OCI-LY3 (cell line): ENCODE measurements around the gene ABCF3.

ENCODE experiments used
- H2AFZ ChIP-seq: fragments of 200-600, 300-600 bp; shearing (Covaris generic); 2 replicates; pipeline ENCODE4 v1.6.0; 2014; ENCODE audit warnings: antibody characterized with exemption, low read depth, low read length
- H3K27ac ChIP-seq: fragments of 200-600, 300-600 bp; sonication (generic); 2 replicates; pipeline ENCODE4 v1.5.1; 2014; ENCODE audit warnings: mild to moderate bottlenecking, low read length, moderate library complexity, mixed read lengths
- H3K27me3 ChIP-seq: fragments of 200-600, 300-600 bp; sonication (generic); 2 replicates; pipeline ENCODE4 v1.6.1; 2014; ENCODE audit warnings: low read depth, low read length, mixed read lengths
- H3K36me3 ChIP-seq: fragments of 200-600, 300-600 bp; sonication (generic); replicated peaks from 2 replicates; pipeline ENCODE3; 2014; ENCODE audit warnings: low read depth, low read length, mixed read lengths
- H3K4me1 ChIP-seq: fragments of 300-600, 200-600 bp; sonication (generic); 2 replicates; pipeline ENCODE4 v1.6.1; 2014; ENCODE audit warnings: low read length, mixed read lengths
- H3K4me2 ChIP-seq: fragments of 200-600, 300-600 bp; sonication (generic); 2 replicates; pipeline ENCODE4 v1.6.1; 2014; ENCODE audit warnings: low read length, mixed read lengths
- H3K4me3 ChIP-seq: fragments of 300-600, 200-600 bp; sonication (generic); 2 replicates; pipeline ENCODE4 v1.5.1; 2014; ENCODE audit warnings: antibody characterized with exemption, mild to moderate bottlenecking, low read length, moderate library complexity
- H3K79me2 ChIP-seq: fragments of 300-600, 200-600 bp; shearing (Covaris generic); 2 replicates; pipeline ENCODE4 v1.6.1; 2014; ENCODE audit warnings: mild to moderate bottlenecking, low read length, mixed read lengths
- H3K9ac ChIP-seq: fragments of 300-600, 200-600 bp; shearing (Covaris generic); 2 replicates; pipeline ENCODE4 v1.6.0; 2014; ENCODE audit warnings: mild to moderate bottlenecking, low read length, moderate library complexity
- H3K9me3 ChIP-seq: fragments of 200-600, 300-600 bp; shearing (Covaris generic); 2 replicates; pipeline ENCODE4 v1.6.1; 2014; ENCODE audit warnings: low read length, mixed read lengths; ENCODE audit not compliant: insufficient read depth
- H4K20me1 ChIP-seq: fragments of 200-600, 300-600 bp; sonication (generic); 2 replicates; pipeline ENCODE4 v1.6.1; 2016; ENCODE audit warnings: low read length, mixed read lengths; ENCODE audit not compliant: insufficient read depth
- EZH2phosphoT487 ChIP-seq: fragments of 200-600 bp; shearing (Covaris generic); IDR thresholded peaks from 2 replicates; pipeline ENCODE4 v1.6.1; 2018; ENCODE audit warnings: antibody characterized with exemption, mixed run types, low read depth
- TF ChIP-seq, protein P1 (sequence below): fragments of 200-600, 300-600 bp; sonication (generic); IDR thresholded peaks from 2 replicates; pipeline ENCODE4 v1.5.1; 2014; ENCODE audit warnings: antibody characterized with exemption, low read length, low read depth

The ABCF3 gene

DNA sequence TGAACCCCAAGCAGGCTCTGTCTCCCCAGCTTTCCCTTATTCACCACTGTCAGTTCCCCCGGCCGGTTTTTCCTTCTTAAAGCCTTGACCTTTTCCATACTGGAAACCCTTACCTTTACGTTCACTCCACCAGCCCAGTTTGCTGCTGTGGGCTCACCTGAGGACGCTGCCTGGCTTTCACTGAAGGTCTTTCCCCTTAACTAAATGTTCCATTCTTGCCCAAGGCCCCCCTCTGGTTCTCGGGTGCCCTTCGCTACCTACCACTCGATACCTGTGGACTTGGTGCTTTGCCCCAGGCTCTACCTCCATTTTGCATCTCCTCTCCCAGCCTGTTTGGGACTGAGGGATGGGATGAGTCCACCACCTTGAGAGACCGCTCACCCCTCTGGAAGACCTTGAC, 10.5 kb upstream of the ABCF3 start:
- peaks cover 40% of the 10 kb centered on the region for H3K4me1 ChIP-seq
- H3K36me3 ChIP-seq = peaks cover 46% of the 10 kb centered on the region
- H3K27me3 ChIP-seq = no peaks in the 10 kb centered on the region
- no peak overlapping the region for H2AFZ ChIP-seq
- H3K79me2 ChIP-seq = peaks cover 25% of the 10 kb centered on the region
- TF ChIP-seq EZH2phosphoT487 = no peak
- TF ChIP-seq, protein P1, sequence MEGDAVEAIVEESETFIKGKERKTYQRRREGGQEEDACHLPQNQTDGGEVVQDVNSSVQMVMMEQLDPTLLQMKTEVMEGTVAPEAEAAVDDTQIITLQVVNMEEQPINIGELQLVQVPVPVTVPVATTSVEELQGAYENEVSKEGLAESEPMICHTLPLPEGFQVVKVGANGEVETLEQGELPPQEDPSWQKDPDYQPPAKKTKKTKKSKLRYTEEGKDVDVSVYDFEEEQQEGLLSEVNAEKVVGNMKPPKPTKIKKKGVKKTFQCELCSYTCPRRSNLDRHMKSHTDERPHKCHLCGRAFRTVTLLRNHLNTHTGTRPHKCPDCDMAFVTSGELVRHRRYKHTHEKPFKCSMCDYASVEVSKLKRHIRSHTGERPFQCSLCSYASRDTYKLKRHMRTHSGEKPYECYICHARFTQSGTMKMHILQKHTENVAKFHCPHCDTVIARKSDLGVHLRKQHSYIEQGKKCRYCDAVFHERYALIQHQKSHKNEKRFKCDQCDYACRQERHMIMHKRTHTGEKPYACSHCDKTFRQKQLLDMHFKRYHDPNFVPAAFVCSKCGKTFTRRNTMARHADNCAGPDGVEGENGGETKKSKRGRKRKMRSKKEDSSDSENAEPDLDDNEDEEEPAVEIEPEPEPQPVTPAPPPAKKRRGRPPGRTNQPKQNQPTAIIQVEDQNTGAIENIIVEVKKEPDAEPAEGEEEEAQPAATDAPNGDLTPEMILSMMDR = no peak
- peak overlapping the region; percentile 94 for H3K9ac ChIP-seq
- no peaks in the 10 kb centered on the region for H4K20me1 ChIP-seq
- H3K4me3 ChIP-seq = peak overlapping the region; percentile 92
- H3K9me3 ChIP-seq = no peaks in the 10 kb centered on the region
- no peak overlapping the region for H3K27ac ChIP-seq
- peak overlapping the region; percentile 90 for H3K4me2 ChIP-seq

DNA sequence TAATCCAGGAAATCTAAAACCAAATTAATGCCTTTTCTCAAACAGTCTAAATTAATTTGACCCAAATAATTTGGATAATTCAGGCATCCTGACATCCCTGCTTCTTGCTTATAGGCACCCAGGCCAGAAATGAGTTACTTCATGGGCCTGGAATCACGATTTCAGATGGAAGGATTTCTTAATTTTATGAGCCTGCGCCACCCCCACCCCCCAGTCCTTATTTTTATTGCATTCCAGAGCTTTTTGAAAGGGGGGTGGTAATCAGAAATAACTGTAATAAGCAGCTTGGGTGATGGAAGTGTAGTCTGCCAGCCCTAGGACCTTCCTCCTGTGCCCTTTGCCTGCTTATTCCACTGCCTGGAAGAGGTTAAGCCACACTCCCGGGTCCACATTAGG, 10.0 kb upstream of the ABCF3 start:
- H3K4me1 ChIP-seq = peaks cover 35% of the 10 kb centered on the region
- TF ChIP-seq EZH2phosphoT487 = no peak
- TF ChIP-seq, protein P1 = no peak

DNA sequence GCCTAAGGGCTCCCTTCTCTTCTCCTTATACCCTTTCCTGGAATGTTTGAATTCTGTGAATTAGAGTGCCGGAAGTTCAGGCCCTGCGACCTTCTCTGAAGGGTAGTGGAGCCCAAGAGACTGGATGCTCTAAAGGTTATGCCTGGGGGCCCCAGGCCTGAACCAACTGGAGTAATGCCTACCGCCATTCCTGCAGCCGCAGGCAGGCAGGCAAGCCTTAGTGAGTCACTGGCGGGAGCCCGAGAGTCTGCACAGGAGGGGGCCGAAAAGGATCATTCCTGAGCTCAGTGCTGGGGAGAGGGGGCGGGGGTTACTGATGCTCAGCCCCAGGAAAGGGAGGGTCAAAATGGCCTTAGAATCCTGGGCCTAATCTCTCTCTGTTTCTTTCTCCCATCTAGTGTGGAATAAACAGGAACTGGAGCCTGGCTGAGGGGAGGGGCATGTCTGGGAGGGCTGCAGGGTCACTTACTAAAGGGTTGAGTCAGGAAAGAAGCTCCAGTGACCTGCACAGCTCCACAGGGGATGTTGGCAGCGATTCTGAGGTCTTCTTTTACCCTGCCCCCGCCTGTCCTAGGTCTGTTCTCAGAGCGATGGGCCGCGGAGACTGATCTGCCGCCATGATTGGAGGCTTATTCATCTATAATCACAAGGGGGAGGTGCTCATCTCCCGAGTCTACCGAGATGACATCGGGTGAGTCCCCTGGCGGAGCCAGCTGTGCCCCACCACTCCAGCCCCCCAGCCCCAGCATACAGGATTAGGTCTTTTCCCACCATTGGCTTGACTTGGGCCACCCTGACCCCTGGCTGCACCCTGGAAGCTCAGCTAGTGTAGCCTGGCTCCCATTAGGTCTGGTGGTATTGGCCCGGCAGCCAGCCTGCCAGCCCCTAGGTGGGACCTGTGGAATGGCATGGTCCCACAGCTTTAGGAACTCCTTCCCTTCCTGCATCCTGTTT, 9.3 kb upstream of the ABCF3 start:
- Histone ChIP-seq H3K79me2 (peaks cover 25% of the 10 kb centered on the region), H3K27ac (no peak overlapping the region), H3K4me3 (no peak overlapping the region), H3K9ac (no peak overlapping the region), H3K36me3 (peaks cover 42% of the 10 kb centered on the region), H3K9me3 (no peaks in the 10 kb centered on the region), H2AFZ (no peak overlapping the region), H3K4me1 (peaks cover 29% of the 10 kb centered on the region), H3K27me3 (no peaks in the 10 kb centered on the region), H4K20me1 (no peaks in the 10 kb centered on the region), H3K4me2 (peak overlapping the region; percentile 90)
- TF ChIP-seq, protein P1 = no peak
- no peak for TF ChIP-seq EZH2phosphoT487

More for the DNA sequence above, 10.0 kb upstream of the ABCF3 start:
- peak overlapping the region; percentile 90 for H3K4me2 ChIP-seq
- peaks cover 42% of the 10 kb centered on the region for H3K36me3 ChIP-seq
- no peaks in the 10 kb centered on the region for H4K20me1 ChIP-seq
- H2AFZ ChIP-seq = no peak overlapping the region
- H3K79me2 ChIP-seq = peaks cover 25% of the 10 kb centered on the region
- peak overlapping the region; percentile 94 for H3K9ac ChIP-seq
- H3K27me3 ChIP-seq = no peaks in the 10 kb centered on the region
- no peaks in the 10 kb centered on the region for H3K9me3 ChIP-seq
- H3K27ac ChIP-seq = no peak overlapping the region
- peak overlapping the region; percentile 92 for H3K4me3 ChIP-seq

DNA sequence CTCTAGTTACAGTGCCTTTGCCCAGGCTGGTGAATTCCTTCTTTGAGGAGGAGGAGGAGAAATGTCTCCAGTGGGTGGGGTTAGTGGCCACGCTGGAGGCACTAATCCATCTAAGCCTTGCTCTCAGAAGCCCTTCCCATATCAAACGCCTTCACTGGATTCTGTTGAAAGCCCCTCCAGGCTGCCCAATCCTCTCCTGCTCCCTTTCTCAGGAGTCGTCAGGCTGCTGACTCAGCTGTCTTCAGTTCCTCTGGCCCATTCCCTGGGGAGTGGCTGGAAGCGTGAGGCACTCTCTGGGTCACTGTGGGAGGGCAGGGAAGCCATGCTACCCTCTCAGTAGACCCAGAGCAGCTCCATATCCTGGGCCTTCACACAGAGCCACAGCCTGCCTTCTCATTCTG, 8.7 kb upstream of the ABCF3 start:
- no peak overlapping the region for H3K27ac ChIP-seq

More for the DNA sequence above, 8.7 kb upstream of the ABCF3 start:
- no peak overlapping the region for H2AFZ ChIP-seq
- no peak overlapping the region for H3K9ac ChIP-seq
- H3K9me3 ChIP-seq = no peaks in the 10 kb centered on the region
- H3K4me2 ChIP-seq = no peak overlapping the region
- no peaks in the 10 kb centered on the region for H4K20me1 ChIP-seq
- H3K4me1 ChIP-seq = peaks cover 23% of the 10 kb centered on the region
- TF ChIP-seq EZH2phosphoT487 = no peak
- TF ChIP-seq, protein P1 = no peak
- H3K79me2 ChIP-seq = peaks cover 25% of the 10 kb centered on the region
- no peak overlapping the region for H3K4me3 ChIP-seq
- peaks cover 42% of the 10 kb centered on the region for H3K36me3 ChIP-seq
- H3K27me3 ChIP-seq = no peaks in the 10 kb centered on the region
